ENCODE measurements around the gene LDLRAD4.

Gene LDLRAD4

GRCh38 chr18:13418013-13418710, 199.6 kb downstream of the LDLRAD4 start:
- no peak for FAIRE-seq

- FAIRE-seq, result no peak
These were observed 202.6 kb downstream of the LDLRAD4 start for GRCh38 chr18:13420969-13421686.

- FAIRE-seq, result no peak
These were observed 204.1 kb downstream of the LDLRAD4 start for GRCh38 chr18:13422541-13423147.

- FAIRE-seq, result no peak
These were observed 204.8 kb downstream of the LDLRAD4 start for GRCh38 chr18:13423352-13423751.

GRCh38 chr18:13424363-13424762, 205.8 kb downstream of the LDLRAD4 start:
- no peak for FAIRE-seq

- FAIRE-seq, result no peak
These were observed 207.0 kb downstream of the LDLRAD4 start for GRCh38 chr18:13425357-13426091.

- no peak for FAIRE-seq
These were observed 208.8 kb downstream of the LDLRAD4 start for GRCh38 chr18:13427354-13427753.

GRCh38 chr18:13428319-13428718, 209.8 kb downstream of the LDLRAD4 start:
- FAIRE-seq, result no peak

GRCh38 chr18:13429016-13429415, 210.5 kb downstream of the LDLRAD4 start:
- no peak for FAIRE-seq

- no peak for FAIRE-seq
These were observed 211.4 kb downstream of the LDLRAD4 start for GRCh38 chr18:13429884-13430510.

- FAIRE-seq, result no peak
These were observed 212.1 kb downstream of the LDLRAD4 start for GRCh38 chr18:13430663-13431062.

GRCh38 chr18:13431886-13432285, 213.3 kb downstream of the LDLRAD4 start:
- no peak for FAIRE-seq

- no peak for FAIRE-seq
These were observed 214.6 kb downstream of the LDLRAD4 start for GRCh38 chr18:13433125-13433524.

- no peak for FAIRE-seq
These were observed 215.1 kb downstream of the LDLRAD4 start for GRCh38 chr18:13433685-13434084.

- no peak for FAIRE-seq
These were observed 216.3 kb downstream of the LDLRAD4 start for GRCh38 chr18:13434854-13435253.

- no peak for FAIRE-seq
These were observed 217.2 kb downstream of the LDLRAD4 start for GRCh38 chr18:13435586-13436333.

GRCh38 chr18:13436576-13436975, 218.0 kb downstream of the LDLRAD4 start:
- FAIRE-seq, result no peak

- no peak for FAIRE-seq
These were observed 218.5 kb downstream of the LDLRAD4 start for GRCh38 chr18:13437034-13437433.

GRCh38 chr18:13437796-13438506, 219.4 kb downstream of the LDLRAD4 start:
- no peak for FAIRE-seq

GRCh38 chr18:13438507-13439056, 220.0 kb downstream of the LDLRAD4 start:
- FAIRE-seq, result no peak

GRCh38 chr18:13439461-13439860, 220.9 kb downstream of the LDLRAD4 start:
- FAIRE-seq, result no peak

All from G401.6 (cell line).